Measurements from ENCODE around the gene KRT8. TPM values are rescaled to one million over a fixed set of nuclear protein-coding genes. Genes with fewer than 3 reads are reported as not detected.
A peak's percentile ranks its signal among the peaks of the same experiment; 100 is the strongest.

KRT8 gene
- total RNA-seq, 1 experiment from 2014 or later = 1,655 TPM

- H3K9ac ChIP-seq (ENCODE audit: low read length) = no peak within 1 kb of the TSS
- no peak for DNase-seq (ENCODE audit: low read depth, low spot score)
- TF ChIP-seq EZH2 (IDR thresholded peaks at IDR 0.05) = no peak
- no peak for TF ChIP-seq ZFX (IDR thresholded peaks at IDR 0.05)
- no peak for TF ChIP-seq SIN3A (IDR thresholded peaks at IDR 0.05; ENCODE audit: low read depth)
- no peak for TF ChIP-seq YY1 (IDR thresholded peaks at IDR 0.05; ENCODE audit: extremely low read depth, insufficient replicate concordance, low read depth, low read length)
- TF ChIP-seq POLR2A (IDR thresholded peaks at IDR 0.05; ENCODE audit: borderline replicate concordance, extremely low read depth, insufficient read depth, insufficient read length) = no peak
- TF ChIP-seq, protein P1, sequence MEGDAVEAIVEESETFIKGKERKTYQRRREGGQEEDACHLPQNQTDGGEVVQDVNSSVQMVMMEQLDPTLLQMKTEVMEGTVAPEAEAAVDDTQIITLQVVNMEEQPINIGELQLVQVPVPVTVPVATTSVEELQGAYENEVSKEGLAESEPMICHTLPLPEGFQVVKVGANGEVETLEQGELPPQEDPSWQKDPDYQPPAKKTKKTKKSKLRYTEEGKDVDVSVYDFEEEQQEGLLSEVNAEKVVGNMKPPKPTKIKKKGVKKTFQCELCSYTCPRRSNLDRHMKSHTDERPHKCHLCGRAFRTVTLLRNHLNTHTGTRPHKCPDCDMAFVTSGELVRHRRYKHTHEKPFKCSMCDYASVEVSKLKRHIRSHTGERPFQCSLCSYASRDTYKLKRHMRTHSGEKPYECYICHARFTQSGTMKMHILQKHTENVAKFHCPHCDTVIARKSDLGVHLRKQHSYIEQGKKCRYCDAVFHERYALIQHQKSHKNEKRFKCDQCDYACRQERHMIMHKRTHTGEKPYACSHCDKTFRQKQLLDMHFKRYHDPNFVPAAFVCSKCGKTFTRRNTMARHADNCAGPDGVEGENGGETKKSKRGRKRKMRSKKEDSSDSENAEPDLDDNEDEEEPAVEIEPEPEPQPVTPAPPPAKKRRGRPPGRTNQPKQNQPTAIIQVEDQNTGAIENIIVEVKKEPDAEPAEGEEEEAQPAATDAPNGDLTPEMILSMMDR (IDR thresholded peaks at IDR 0.05 in 2 of 3, conservative IDR thresholded peaks at IDR 0.05 in 1 of 3; ENCODE audit: borderline replicate concordance in 1 of 3, insufficient read depth in 1 of 3, low read depth in 2 of 3, low read length in 2 of 3) = no peak
- TF ChIP-seq POLR2AphosphoS5 (IDR thresholded peaks at IDR 0.05; ENCODE audit: low read depth, low read length) = no peak
- no peak for TF ChIP-seq EZH2phosphoT487 (IDR thresholded peaks at IDR 0.05; ENCODE audit: borderline replicate concordance)
- no peaks in the 10 kb centered on the region for H3K27me3 ChIP-seq (ENCODE audit: insufficient read depth, low read length)
- intact Hi-C loops (cut with micrococcal nuclease) = no loop called here
- no peaks in the 10 kb centered on the region for H3K9me2 ChIP-seq (ENCODE audit: insufficient read depth)
- no peak within 1 kb of the TSS for H3K4me3 ChIP-seq (replicated peaks in 1 of 2; ENCODE audit: low read depth in 1 of 2, low read length in 2 of 2)
- CTCF ChIA-PET = no interaction called here
- H4K20me1 ChIP-seq (ENCODE audit: insufficient read depth) = no peaks in the 10 kb centered on the region
- no peak within 1 kb of the TSS for H3K27ac ChIP-seq (ENCODE audit: low read depth, low read length)
- no TSS peak for BruUV-seq (replicated peaks)
- 0 out of 2 replicates have a peak within 1 kb of the TSS, but pooled peaks have one; percentile 5 for H3K4me2 ChIP-seq (ENCODE audit: low read length)
- no peak within 1 kb of the TSS for H2AFZ ChIP-seq (ENCODE audit: low read depth, low read length, poor library complexity, severe bottlenecking)
- ATAC-seq = no peak
- H3K4me1 ChIP-seq (ENCODE audit: control insufficient read depth in 1 of 2, insufficient read depth in 2 of 2, low read length in 2 of 2) = peaks cover 0 to 14% of the 10 kb centered on the region in 2 experiments; a peak in 2 of 4 replicates
- RAD21 ChIA-PET (ENCODE audit: low non-redundant PET in 1 of 2, low total read pairs in 2 of 2, uncharacterized antibody in 2 of 2, unreplicated experiment in 2 of 2) = no interaction called here
- no peaks in the 10 kb centered on the region for H3K79me2 ChIP-seq (ENCODE audit: insufficient read depth, low read length)
- H3K9me3 ChIP-seq (ENCODE audit: control insufficient read depth in 1 of 2, insufficient read depth in 1 of 2, low read depth in 1 of 2, low read length in 2 of 2) = no peaks in the 10 kb centered on the region
- no peaks in the 10 kb centered on the region for H3K36me3 ChIP-seq (ENCODE audit: control insufficient read depth in 1 of 2, insufficient read depth in 2 of 2, low read length in 2 of 2)
- POLR2A ChIA-PET = no interaction called here
Observed at GRCh38 chr12:52848661-52849255, 56.1 kb downstream of the KRT8 start, which contains the start of gene KRT78. TSS of gene KRT78 (minus strand) at chr12:52848994. CDS start at chr12:52848930, 64 bp downstream.
